HCT116 (cell line): ENCODE measurements around the gene RNF10. TPM values are rescaled to one million over a fixed set of nuclear protein-coding genes. Genes with fewer than 3 reads are reported as not detected.

ENCODE experiments used
- ATAC-seq: fragments of 200-7000 bp; cut with Tn5 transposase; 2 replicates; pipeline ENCODE4 v1.9.1; 2020; ENCODE audit warnings: mild to moderate bottlenecking, moderate library complexity
- BruUV-seq: library from RNA; stranded (reverse); fragments of 400-500 nt; replicated peaks from 2 replicates; lab custom pipeline; 2021; lab: Mats Ljungman, UMichigan
- CTCF ChIA-PET: fragments of 300-600 bp; sonication (Branson Sonifier 250); formaldehyde crosslinking; loops from one replicate; lab custom pipeline; 2021; ENCODE audit warnings: antibody characterized with exemption; lab: Charles Lee
- POLR2A ChIA-PET: fragments of 300-600, 350-600 bp; sonication (Branson Sonifier 250); formaldehyde crosslinking; loops from one replicate; lab custom pipeline; 2021; ENCODE audit warnings: antibody characterized with exemption; lab: Charles Lee
- RAD21 ChIA-PET, 2 experiments: fragments of 300-600 bp; sonication (Branson Sonifier 250); formaldehyde crosslinking; loops; one replicate each; lab custom pipeline; 2023; ENCODE audit warnings: low total read pairs in 2 of 2; ENCODE audit not compliant: uncharacterized antibody in 2 of 2, unreplicated experiment in 2 of 2, low non-redundant PET in 1 of 2; lab: Charles Lee
- DNase-seq: peaks from one replicate; pipeline ENCODE4 v3.0.0-alpha.2; 2010; ENCODE audit warnings: low read depth, low spot score
- H2AFZ ChIP-seq: fragments of 200-600 bp; shearing (Covaris generic), sonication (generic); 2 replicates; pipeline ENCODE4 v1.6.1; 2017; ENCODE audit warnings: low read depth, mixed run types, mixed read lengths, antibody characterized with exemption, low read length; ENCODE audit not compliant: poor library complexity, severe bottlenecking
- H3K27ac ChIP-seq: 2 replicates; pipeline ENCODE4 v1.5.1; 2012; ENCODE audit warnings: low read depth, low read length
- H3K27me3 ChIP-seq: fragments of 200-600 bp; sonication (generic); 2 replicates; pipeline ENCODE4 v1.6.1; 2016; ENCODE audit warnings: mixed run types, low read length, mixed read lengths; ENCODE audit not compliant: insufficient read depth
- H3K36me3 ChIP-seq, 2 experiments: fragments of 200-500 bp in 1 of 2; fragments of 200-600 bp in 1 of 2; sonication (Bioruptor generic) in 1 of 2; sonication (generic) in 1 of 2; 2 replicates each; pipeline versions ENCODE4 v1.5.1 to v1.6.1; 2014 to 2016; ENCODE audit warnings: low read length in 2 of 2, inconsistent platforms in 1 of 2, mixed read lengths in 1 of 2, mixed run types in 1 of 2; ENCODE audit not compliant: insufficient read depth in 2 of 2, control insufficient read depth in 1 of 2
- H3K4me1 ChIP-seq, 2 experiments: fragments of 200-600 bp in 1 of 2; sonication (generic) in 1 of 2; 2 replicates each; pipeline versions ENCODE4 v1.5.1 to v1.6.1; 2012 to 2017; ENCODE audit warnings: low read length in 2 of 2, inconsistent platforms in 1 of 2, mild to moderate bottlenecking in 1 of 2, mixed read lengths in 1 of 2, mixed run types in 1 of 2, moderate library complexity in 1 of 2; ENCODE audit not compliant: insufficient read depth in 2 of 2, control insufficient read depth in 1 of 2
- H3K4me2 ChIP-seq: fragments of 200-600 bp; sonication (generic); 2 replicates; pipeline ENCODE4 v1.6.1; 2017; ENCODE audit warnings: mixed run types, low read length, mixed read lengths
- H3K4me3 ChIP-seq, 2 experiments: fragments of 200-600 bp in 1 of 2; sonication (generic) in 1 of 2; replicated peaks in 1 of 2; 2 replicates each; pipeline ENCODE4 v1.5.1; 2011 to 2016; ENCODE audit warnings: low read length in 2 of 2, control low read depth in 1 of 2, low read depth in 1 of 2, mild to moderate bottlenecking in 1 of 2, mixed read lengths in 1 of 2, mixed run types in 1 of 2
- H3K79me2 ChIP-seq: fragments of 200-600 bp; sonication (generic); 2 replicates; pipeline ENCODE4 v1.6.1; 2017; ENCODE audit warnings: mild to moderate bottlenecking, mixed run types, low read length, moderate library complexity, mixed read lengths; ENCODE audit not compliant: insufficient read depth
- H3K9ac ChIP-seq: fragments of 200-600 bp; sonication (generic); 2 replicates; pipeline ENCODE4 v1.6.1; 2016; ENCODE audit warnings: low read length, mixed read lengths
- H3K9me2 ChIP-seq: fragments of 200-600 bp; sonication (generic), shearing (Covaris generic); 2 replicates; pipeline ENCODE4 v1.6.1; 2017; ENCODE audit warnings: mixed run types, mild to moderate bottlenecking, moderate library complexity; ENCODE audit not compliant: insufficient read depth
- H3K9me3 ChIP-seq, 2 experiments: fragments of 200-500 bp in 1 of 2; fragments of 200-600 bp in 1 of 2; sonication (Bioruptor generic) in 1 of 2; sonication (generic) in 1 of 2; 2 replicates each; pipeline ENCODE4 v1.6.1; 2014 to 2017; ENCODE audit warnings: low read length in 2 of 2, mixed read lengths in 2 of 2, inconsistent platforms in 1 of 2, low read depth in 1 of 2, mild to moderate bottlenecking in 1 of 2, mixed run types in 1 of 2, moderate library complexity in 1 of 2; ENCODE audit not compliant: control insufficient read depth in 1 of 2, insufficient read depth in 1 of 2
- H4K20me1 ChIP-seq: fragments of 200-600 bp; sonication (generic), shearing (Covaris generic); 2 replicates; pipeline ENCODE4 v1.6.1; 2017; ENCODE audit warnings: mixed run types, mild to moderate bottlenecking, moderate library complexity; ENCODE audit not compliant: insufficient read depth
- ATF3 ChIP-seq: IDR thresholded peaks from 2 replicates; pipeline ENCODE4 v1.6.1; 2012
- CBX3 ChIP-seq: IDR thresholded peaks from 2 replicates; pipeline ENCODE4 v1.6.1; 2012; ENCODE audit warnings: low read depth
- CEBPB ChIP-seq: IDR thresholded peaks from 2 replicates; pipeline ENCODE4 v1.6.1; 2012; ENCODE audit warnings: low read depth
- EZH2phosphoT487 ChIP-seq: fragments of 200-600 bp; IDR thresholded peaks from 2 replicates; pipeline ENCODE4 v1.6.1; 2018; ENCODE audit warnings: antibody characterized with exemption, borderline replicate concordance
- POLR2AphosphoS5 ChIP-seq: IDR thresholded peaks from 2 replicates; pipeline ENCODE4 v1.6.1; 2011; ENCODE audit warnings: mild to moderate bottlenecking, low read depth, low read length, moderate library complexity
- REST ChIP-seq: IDR thresholded peaks from 2 replicates; pipeline ENCODE4 v1.6.1; 2012; ENCODE audit warnings: low read depth
- SP1 ChIP-seq: IDR thresholded peaks from 2 replicates; pipeline ENCODE4 v1.6.1; 2012; ENCODE audit warnings: low read depth
- TCF7L2 ChIP-seq: IDR thresholded peaks from 2 replicates; pipeline ENCODE4 v1.7.0; 2011; ENCODE audit warnings: borderline replicate concordance, inconsistent platforms; ENCODE audit not compliant: insufficient read depth, insufficient read length; ENCODE audit errors: extremely low read depth
- ZFX ChIP-seq: fragments of 450-650 bp; IDR thresholded peaks from 2 replicates; pipeline ENCODE4 v1.6.1; 2017
- ZNF274 ChIP-seq: fragments of 200-500 bp; sonication (Bioruptor generic); IDR thresholded peaks from 2 replicates; pipeline ENCODE4 v1.6.1; 2014; ENCODE audit warnings: mild to moderate bottlenecking, low read depth, low read length, inconsistent platforms
- intact Hi-C: fragments of 100-400 bp; cut with micrococcal nuclease; formaldehyde crosslinking; loops from 2 replicates; pipeline ENCODE4 v1.10.0; 2022
- total RNA-seq: library from RNA; stranded (reverse); gene quantifications from one replicate; pipeline ENCODE4 v1.2.1, GENCODE V29; 2021; ENCODE audit not compliant: unreplicated experiment

The RNF10 gene
- total RNA-seq, 1 experiment from 2014 or later = 141 TPM

- no peak for TF ChIP-seq CEBPB
- TF ChIP-seq EZH2phosphoT487 = no peak
- no peak for TF ChIP-seq CBX3
- no peak for TF ChIP-seq POLR2AphosphoS5
- no peak for TF ChIP-seq SP1
- TF ChIP-seq TCF7L2 = no peak
- TF ChIP-seq ZNF274 = no peak
- TF ChIP-seq REST = no peak
- no peak for TF ChIP-seq ZFX
- no peak for TF ChIP-seq ATF3
- BruUV-seq = no TSS peak
Measured at GRCh38 chr12:120562906-120563305, 28.8 kb downstream of the RNF10 start.

More at GRCh38 chr12:120562906-120563305, 28.8 kb downstream of the RNF10 start:
- Histone ChIP-seq H2AFZ (no peak overlapping the region), H4K20me1 (no peaks in the 10 kb centered on the region), H3K27ac (no peak overlapping the region), H3K4me2 (no peak overlapping the region), H3K9me3 (no peaks in the 10 kb centered on the region), H3K36me3 (peaks cover 53 to 61% of the 10 kb centered on the region in 2 experiments), H3K27me3 (no peaks in the 10 kb centered on the region), H3K79me2 (peaks cover 13% of the 10 kb centered on the region), H3K9ac (no peak overlapping the region), H3K9me2 (no peaks in the 10 kb centered on the region), H3K4me1 (no peaks in the 10 kb centered on the region), H3K4me3 (no peak overlapping the region)
- CTCF ChIA-PET = no interaction called here
- POLR2A ChIA-PET = no interaction called here
- no peak for ATAC-seq
- no peak for DNase-seq
- intact Hi-C loops = no loop called here
- RAD21 ChIA-PET = no interaction called here
